Activated naive CD8-positive, alpha-beta T cell (primary cell): ENCODE data around the gene PCDHGA1.
"Not testable (repeated sequence)": the region's sequence is repeated elsewhere in the genome, so short reads cannot be mapped to it uniquely, and the experiment has no call there.

Experiments
- H3K27ac Mint-ChIP-seq: one replicate; pipeline ENCODE4 v1.8.0; 2021; ENCODE audit warnings: mixed read lengths
- H3K27me3 Mint-ChIP-seq: one replicate; pipeline ENCODE4 v1.8.0; 2021; ENCODE audit warnings: mixed read lengths
- H3K36me3 Mint-ChIP-seq: one replicate; pipeline ENCODE4 v1.8.0; 2021; ENCODE audit warnings: mixed read lengths
- H3K4me1 Mint-ChIP-seq: one replicate; pipeline ENCODE4 v1.8.0; 2021; ENCODE audit warnings: low read depth, mixed read lengths
- H3K4me3 Mint-ChIP-seq: one replicate; pipeline ENCODE4 v1.8.0; 2021; ENCODE audit warnings: mild to moderate bottlenecking, mixed read lengths
- H3K9me3 Mint-ChIP-seq: one replicate; pipeline ENCODE4 v1.8.0; 2021; ENCODE audit warnings: low read depth, mixed read lengths

The PCDHGA1 gene

DNA sequence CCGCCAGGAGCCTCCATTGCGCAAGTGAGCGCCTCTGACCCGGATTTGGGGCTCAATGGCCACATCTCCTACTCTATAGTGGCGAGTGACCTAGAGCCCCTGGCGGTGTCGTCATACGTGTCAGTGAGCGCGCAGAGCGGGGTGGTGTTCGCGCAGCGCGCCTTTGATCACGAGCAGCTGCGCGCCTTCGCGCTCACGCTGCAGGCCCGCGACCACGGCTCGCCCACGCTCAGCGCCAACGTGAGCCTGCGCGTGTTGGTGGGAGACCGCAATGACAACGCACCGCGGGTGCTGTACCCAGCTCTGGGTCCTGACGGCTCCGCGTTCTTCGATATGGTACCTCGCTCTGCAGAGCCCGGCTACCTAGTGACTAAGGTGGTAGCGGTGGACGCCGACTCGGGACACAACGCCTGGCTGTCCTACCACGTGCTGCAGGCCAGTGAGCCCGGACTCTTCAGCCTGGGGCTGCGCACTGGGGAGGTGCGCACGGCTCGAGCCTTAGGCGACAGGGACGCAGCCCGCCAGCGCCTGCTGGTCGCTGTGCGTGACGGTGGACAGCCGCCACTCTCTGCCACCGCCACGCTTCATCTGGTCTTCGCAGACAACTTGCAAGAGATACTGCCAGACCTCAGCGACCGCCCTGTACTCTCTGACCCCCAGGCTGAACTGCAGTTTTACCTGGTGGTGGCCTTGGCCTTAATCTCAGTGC is 79.4 kb downstream of the PCDHGA1 start:
- peaks cover 13% of the 10 kb centered on the region for H3K9me3 Mint-ChIP-seq
- H3K4me3 Mint-ChIP-seq, result no peak overlapping the region
- H3K4me1 Mint-ChIP-seq, result peaks cover 12% of the 10 kb centered on the region
- peaks cover 20% of the 10 kb centered on the region for H3K36me3 Mint-ChIP-seq
- H3K27ac Mint-ChIP-seq, result no peak overlapping the region
- peaks cover 55% of the 10 kb centered on the region for H3K27me3 Mint-ChIP-seq

DNA sequence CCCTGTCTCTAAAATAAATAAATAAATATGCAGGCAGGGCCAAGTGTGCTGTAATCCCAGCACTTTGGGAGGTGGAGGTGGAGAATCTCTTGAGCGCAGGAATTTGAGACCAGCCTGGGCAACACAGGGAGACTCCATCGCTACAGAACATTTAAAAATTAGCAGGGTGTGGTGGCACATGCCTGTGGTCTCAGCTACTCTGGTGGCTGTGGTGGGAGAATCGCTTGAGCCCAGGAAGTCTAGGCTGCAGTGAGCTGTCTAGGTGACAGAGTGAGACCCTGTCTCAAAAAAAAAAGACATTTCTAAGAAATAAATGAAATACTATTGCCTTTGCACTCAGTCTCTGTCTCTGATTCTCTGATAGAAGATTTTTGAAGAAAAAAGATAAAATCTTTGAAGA is 81.3 kb downstream of the PCDHGA1 start:
- no peak overlapping the region for H3K4me3 Mint-ChIP-seq
- H3K27me3 Mint-ChIP-seq, result peaks cover 51% of the 10 kb centered on the region
- peaks cover 15% of the 10 kb centered on the region for H3K4me1 Mint-ChIP-seq
- peaks cover 23% of the 10 kb centered on the region for H3K36me3 Mint-ChIP-seq
- peaks cover 13% of the 10 kb centered on the region for H3K9me3 Mint-ChIP-seq
- H3K27ac Mint-ChIP-seq, result no peak overlapping the region

DNA sequence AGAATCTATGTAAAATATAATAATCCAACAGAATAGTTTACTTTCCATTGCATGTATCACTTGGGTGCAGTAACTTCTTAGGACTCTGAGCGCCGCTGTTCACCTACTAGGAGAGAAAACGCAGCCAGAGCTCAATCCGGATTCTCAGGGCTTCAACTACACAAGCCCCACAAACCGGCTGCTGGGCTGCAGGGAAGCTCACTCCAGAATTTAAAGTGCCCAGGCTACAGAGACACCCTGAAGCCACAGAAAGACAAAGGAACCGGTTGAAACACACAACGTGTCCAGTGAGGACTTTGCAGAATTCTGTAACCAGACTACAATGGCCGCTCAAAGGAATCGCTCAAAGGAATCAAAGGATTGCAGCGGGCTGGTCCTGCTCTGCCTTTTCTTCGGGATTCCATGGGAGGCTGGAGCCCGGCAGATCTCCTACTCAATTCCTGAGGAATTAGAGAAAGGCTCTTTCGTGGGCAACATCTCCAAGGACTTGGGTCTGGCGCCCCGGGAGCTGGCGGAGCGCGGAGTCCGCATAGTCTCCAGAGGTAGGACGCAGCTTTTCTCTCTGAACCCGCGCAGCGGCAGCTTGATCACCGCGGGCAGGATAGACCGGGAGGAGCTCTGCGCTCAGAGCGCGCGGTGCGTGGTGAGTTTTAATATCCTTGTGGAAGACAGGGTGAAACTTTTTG is 82.7 kb downstream of the PCDHGA1 start, which contains the start of gene PCDHGA10:
TSS of gene PCDHGA10 (plus strand) at position 134 of the 686 bp plus-strand sequence. CDS start at position 323, 189 bp downstream.
- Mint-ChIP-seq H3K4me3 (peak within 1 kb of the TSS; percentile 89), H3K27me3 (peaks cover 50% of the 10 kb centered on the region), H3K27ac (no peak within 1 kb of the TSS), H3K4me1 (peaks cover 17% of the 10 kb centered on the region), H3K9me3 (peaks cover 13% of the 10 kb centered on the region), H3K36me3 (peaks cover 22% of the 10 kb centered on the region)

DNA sequence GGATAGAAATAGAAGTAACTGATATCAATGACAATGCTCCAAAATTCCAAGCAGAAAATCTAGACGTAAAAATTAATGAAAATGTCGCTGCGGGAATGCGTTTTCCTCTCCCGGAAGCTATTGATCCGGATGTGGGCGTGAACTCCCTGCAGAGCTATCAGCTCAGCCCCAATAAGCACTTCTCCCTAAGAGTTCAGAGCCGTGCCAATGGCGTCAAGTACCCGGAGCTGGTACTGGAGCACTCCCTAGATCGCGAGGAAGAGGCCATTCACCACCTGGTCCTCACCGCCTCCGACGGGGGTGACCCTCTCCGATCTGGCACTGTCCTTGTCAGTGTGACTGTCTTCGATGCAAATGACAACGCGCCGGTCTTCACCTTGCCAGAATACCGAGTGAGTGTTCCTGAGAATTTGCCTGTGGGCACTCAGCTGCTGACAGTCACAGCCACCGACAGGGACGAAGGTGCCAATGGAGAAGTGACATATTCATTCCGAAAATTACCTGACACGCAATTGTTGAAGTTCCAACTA is 83.3 kb downstream of the PCDHGA1 start:
- peaks cover 19% of the 10 kb centered on the region for H3K4me1 Mint-ChIP-seq
- H3K4me3 Mint-ChIP-seq, result peak overlapping the region; percentile 89
- no peak overlapping the region for H3K27ac Mint-ChIP-seq
- H3K27me3 Mint-ChIP-seq, result peaks cover 53% of the 10 kb centered on the region
- H3K9me3 Mint-ChIP-seq, result peaks cover 16% of the 10 kb centered on the region
- H3K36me3 Mint-ChIP-seq, result peaks cover 26% of the 10 kb centered on the region

DNA sequence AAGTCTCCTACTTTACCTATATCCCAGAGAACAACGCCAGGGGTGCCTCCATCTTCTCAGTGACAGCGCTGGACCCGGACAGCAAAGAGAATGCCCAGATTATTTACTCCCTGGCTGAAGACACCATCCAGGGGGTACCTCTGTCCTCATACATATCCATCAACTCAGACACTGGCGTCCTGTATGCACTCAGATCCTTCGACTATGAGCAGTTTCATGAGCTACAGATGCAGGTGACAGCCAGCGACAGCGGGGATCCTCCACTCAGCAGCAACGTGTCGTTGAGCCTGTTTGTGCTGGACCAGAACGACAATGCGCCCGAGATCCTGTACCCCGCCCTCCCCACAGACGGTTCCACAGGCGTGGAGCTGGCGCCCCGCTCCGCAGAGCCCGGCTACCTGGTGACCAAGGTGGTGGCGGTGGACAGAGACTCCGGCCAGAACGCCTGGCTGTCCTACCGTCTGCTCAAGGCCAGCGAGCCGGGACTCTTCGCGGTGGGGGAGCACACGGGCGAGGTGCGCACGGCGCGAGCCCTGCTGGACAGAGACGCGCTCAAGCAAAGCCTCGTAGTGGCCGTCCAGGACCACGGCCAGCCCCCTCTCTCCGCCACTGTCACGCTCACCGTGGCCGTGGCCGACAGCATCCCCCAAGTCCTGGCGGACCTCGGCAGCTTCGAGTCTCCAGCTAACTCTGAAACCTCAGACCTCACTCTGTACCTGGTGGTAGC is 84.4 kb downstream of the PCDHGA1 start:
- H3K4me1 Mint-ChIP-seq, result peaks cover 22% of the 10 kb centered on the region
- peak overlapping the region; percentile 89 for H3K4me3 Mint-ChIP-seq
- H3K36me3 Mint-ChIP-seq, result peaks cover 27% of the 10 kb centered on the region
- peaks cover 14% of the 10 kb centered on the region for H3K9me3 Mint-ChIP-seq
- H3K27ac Mint-ChIP-seq, result not testable (repeated sequence)
- peaks cover 49% of the 10 kb centered on the region for H3K27me3 Mint-ChIP-seq

DNA sequence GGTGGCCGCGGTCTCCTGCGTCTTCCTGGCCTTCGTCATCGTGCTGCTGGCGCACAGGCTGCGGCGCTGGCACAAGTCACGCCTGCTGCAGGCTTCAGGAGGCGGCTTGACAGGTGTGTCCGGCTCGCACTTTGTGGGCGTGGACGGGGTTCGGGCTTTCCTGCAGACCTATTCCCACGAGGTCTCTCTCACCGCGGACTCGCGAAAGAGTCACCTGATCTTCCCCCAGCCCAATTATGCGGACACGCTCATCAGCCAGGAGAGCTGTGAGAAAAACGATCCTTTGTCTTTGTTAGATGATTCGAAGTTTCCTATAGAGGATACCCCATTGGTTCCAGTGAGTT is 84.9 kb downstream of the PCDHGA1 start:
- H3K4me3 Mint-ChIP-seq, result not testable (repeated sequence)
- H3K27me3 Mint-ChIP-seq, result peaks cover 50% of the 10 kb centered on the region
- peaks cover 22% of the 10 kb centered on the region for H3K4me1 Mint-ChIP-seq

DNA sequence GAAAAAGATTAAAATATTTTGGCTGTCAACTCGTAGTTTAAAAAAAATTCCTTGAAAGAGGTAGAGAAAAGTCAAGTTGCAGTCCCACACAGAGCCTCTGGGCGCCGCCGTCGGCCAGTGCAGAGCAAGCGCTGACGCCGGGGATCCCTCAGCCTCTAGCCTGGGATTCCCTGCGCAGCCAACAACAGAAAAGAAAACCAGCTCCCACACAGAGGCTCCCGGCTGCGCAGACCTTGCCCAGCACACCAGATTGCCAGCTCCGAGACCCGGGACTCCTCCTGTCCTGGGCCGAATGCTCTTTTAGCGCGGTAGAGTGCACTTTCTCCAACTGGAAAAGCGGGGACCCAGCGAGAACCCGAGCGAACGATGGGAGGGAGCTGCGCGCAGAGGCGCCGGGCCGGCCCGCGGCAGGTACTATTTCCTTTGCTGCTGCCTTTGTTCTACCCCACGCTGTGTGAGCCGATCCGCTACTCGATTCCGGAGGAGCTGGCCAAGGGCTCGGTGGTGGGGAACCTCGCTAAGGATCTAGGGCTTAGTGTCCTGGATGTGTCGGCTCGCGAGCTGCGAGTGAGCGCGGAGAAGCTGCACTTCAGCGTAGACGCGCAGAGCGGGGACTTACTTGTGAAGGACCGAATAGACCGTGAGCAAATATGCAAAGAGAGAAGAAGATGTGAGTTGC is 87.3 kb downstream of the PCDHGA1 start, which contains the start of gene PCDHGB7:
TSS of gene PCDHGB7 (plus strand) at position 184 of the 679 bp plus-strand sequence. CDS start at position 367, 183 bp downstream.
- Mint-ChIP-seq H3K27me3 (peaks cover 55% of the 10 kb centered on the region), H3K4me3 (peak within 1 kb of the TSS; percentile 79), H3K36me3 (peaks cover 35% of the 10 kb centered on the region), H3K27ac (peak within 1 kb of the TSS; percentile 50), H3K9me3 (peaks cover 20% of the 10 kb centered on the region), H3K4me1 (peaks cover 25% of the 10 kb centered on the region)

More for the DNA sequence above, 84.9 kb downstream of the PCDHGA1 start:
- H3K27ac Mint-ChIP-seq, result not testable (repeated sequence)
- H3K9me3 Mint-ChIP-seq, result peaks cover 13% of the 10 kb centered on the region
- peaks cover 27% of the 10 kb centered on the region for H3K36me3 Mint-ChIP-seq

DNA sequence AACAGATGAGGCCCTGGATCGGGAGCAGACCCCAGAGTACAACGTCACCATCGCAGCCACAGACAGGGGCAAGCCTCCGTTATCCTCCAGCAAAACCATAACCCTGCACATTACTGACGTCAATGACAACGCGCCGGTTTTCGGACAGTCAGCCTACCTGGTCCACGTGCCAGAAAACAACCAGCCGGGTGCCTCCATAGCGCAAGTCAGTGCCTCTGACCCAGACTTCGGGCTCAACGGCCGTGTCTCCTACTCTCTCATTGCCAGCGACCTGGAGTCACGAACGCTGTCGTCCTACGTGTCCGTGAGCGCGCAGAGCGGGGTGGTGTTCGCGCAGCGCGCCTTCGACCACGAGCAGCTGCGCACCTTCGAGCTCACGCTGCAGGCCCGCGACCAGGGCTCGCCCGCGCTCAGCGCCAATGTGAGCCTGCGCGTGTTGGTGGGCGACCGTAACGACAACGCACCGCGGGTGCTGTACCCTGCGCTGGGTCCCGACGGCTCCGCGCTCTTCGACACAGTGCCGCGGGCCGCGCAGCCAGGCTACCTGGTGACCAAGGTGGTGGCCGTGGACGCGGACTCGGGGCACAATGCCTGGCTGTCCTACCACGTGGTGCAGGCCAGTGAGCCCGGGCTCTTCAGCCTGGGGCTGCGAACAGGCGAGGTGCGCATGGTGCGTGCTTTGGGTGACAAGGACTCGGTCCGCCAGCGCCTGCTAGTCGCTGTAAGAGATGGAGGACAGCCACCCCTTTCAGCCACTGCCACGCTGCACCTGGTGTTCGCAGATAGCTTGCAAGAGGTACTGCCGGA is 89.0 kb downstream of the PCDHGA1 start:
- peaks cover 23% of the 10 kb centered on the region for H3K9me3 Mint-ChIP-seq
- no peak overlapping the region for H3K27ac Mint-ChIP-seq
- peaks cover 35% of the 10 kb centered on the region for H3K36me3 Mint-ChIP-seq
- H3K4me3 Mint-ChIP-seq, result peak overlapping the region; percentile 25
- H3K27me3 Mint-ChIP-seq, result peaks cover 50% of the 10 kb centered on the region
- H3K4me1 Mint-ChIP-seq, result peaks cover 16% of the 10 kb centered on the region

DNA sequence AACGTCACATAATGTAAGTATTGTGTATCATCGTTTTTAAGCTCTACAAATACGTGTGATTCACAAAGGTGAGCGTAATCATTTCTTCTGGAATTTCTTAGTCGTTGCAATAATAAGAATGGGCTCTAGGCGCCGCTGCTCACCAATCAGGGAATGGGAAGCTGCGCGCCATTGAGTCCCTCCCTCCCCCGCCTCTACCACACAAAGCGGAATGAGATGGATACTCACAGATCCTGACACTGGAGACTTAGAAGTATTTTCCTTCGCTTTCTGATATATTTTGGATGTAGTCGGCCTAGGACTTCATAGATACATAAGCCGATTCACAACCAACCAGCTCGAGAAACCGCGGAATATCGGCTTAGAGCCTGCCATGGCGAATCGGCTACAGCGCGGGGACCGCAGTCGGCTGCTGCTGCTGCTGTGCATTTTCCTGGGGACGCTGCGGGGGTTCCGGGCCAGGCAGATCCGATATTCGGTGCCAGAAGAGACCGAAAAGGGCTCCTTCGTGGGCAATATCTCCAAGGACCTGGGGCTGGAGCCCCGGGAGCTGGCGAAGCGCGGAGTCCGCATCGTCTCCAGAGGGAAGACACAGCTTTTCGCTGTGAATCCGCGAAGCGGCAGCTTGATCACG is 90.7 kb downstream of the PCDHGA1 start, which contains the start of gene PCDHGA11:
TSS of gene PCDHGA11 (plus strand) at position 197 of the 634 bp plus-strand sequence. CDS start at position 374, 177 bp downstream.
- Mint-ChIP-seq H3K9me3 (peaks cover 20% of the 10 kb centered on the region), H3K4me1 (peaks cover 10% of the 10 kb centered on the region), H3K27me3 (peaks cover 53% of the 10 kb centered on the region), H3K27ac (peak within 1 kb of the TSS; percentile 70), H3K4me3 (peak within 1 kb of the TSS; percentile 87), H3K36me3 (peaks cover 31% of the 10 kb centered on the region)

DNA sequence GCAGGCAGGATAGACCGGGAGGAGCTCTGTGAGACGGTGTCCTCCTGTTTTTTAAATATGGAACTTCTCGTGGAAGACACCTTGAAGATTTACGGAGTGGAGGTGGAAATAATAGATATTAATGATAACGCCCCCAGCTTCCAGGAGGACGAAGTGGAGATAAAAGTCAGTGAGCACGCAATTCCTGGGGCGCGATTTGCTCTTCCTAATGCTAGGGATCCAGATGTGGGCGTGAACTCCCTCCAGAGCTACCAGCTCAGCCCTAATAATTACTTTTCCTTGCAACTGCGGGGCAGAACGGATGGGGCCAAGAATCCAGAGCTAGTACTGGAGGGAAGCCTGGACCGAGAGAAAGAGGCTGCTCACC is 91.2 kb downstream of the PCDHGA1 start:
- Mint-ChIP-seq H3K4me3 (peak overlapping the region; percentile 87), H3K4me1 (peaks cover 10% of the 10 kb centered on the region), H3K9me3 (peaks cover 20% of the 10 kb centered on the region), H3K27ac (peak overlapping the region; percentile 11), H3K27me3 (peaks cover 53% of the 10 kb centered on the region), H3K36me3 (peaks cover 29% of the 10 kb centered on the region)

DNA sequence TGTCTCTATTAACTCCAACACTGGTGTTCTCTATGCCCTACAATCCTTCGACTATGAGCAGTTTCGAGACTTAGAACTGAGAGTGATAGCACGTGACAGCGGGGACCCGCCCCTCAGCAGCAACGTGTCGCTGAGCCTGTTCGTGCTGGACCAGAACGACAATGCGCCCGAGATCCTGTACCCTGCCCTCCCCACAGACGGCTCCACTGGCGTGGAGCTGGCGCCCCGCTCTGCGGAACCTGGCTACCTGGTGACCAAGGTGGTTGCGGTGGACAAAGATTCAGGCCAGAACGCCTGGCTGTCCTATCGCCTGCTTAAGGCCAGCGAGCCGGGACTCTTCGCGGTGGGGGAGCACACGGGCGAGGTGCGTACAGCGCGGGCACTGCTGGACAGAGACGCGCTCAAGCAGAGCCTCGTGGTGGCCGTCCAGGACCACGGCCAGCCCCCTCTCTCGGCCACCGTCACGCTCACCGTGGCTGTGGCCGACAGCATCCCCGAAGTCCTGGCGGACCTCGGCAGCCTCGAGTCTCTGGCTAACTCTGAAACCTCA is 92.5 kb downstream of the PCDHGA1 start:
- peaks cover 9% of the 10 kb centered on the region for H3K4me1 Mint-ChIP-seq
- peaks cover 20% of the 10 kb centered on the region for H3K9me3 Mint-ChIP-seq
- H3K27ac Mint-ChIP-seq, result no peak overlapping the region
- H3K36me3 Mint-ChIP-seq, result peaks cover 28% of the 10 kb centered on the region
- peaks cover 53% of the 10 kb centered on the region for H3K27me3 Mint-ChIP-seq
- H3K4me3 Mint-ChIP-seq, result peak overlapping the region; percentile 23

DNA sequence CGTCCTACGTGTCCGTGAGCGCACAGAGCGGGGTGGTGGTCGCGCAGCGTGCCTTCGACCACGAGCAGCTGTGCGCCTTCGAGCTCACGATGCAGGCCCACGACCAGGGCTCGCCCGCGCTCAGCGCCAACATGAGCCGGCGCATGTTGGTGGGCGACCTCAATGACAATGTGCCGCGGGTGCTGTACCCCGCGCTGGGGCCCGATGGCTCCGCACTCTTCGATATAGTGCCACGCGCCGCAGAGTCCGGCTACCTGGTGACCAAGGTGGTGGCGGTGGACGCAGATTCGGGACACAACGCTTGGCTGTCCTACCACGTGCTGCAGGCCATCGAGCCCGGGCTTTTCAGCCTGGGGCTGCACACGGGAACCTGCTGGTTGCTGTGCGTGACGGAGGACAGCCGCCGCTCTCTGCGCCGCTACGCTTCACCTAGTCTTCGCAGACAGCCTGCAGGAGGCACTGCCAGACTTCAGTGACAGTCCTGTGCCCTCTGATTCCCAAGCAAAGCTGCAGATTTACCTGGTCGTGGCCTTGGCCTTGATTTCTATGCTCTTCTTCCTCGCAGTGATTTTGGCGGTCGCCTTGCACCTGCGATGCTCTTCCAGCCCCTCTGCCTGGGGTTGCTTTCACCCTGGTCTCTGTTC is 97.6 kb downstream of the PCDHGA1 start:
- Mint-ChIP-seq H3K36me3 (peaks cover 17% of the 10 kb centered on the region), H3K27me3 (peaks cover 50% of the 10 kb centered on the region), H3K27ac (no peak overlapping the region), H3K4me3 (no peak overlapping the region), H3K4me1 (peaks cover 10% of the 10 kb centered on the region), H3K9me3 (peaks cover 8% of the 10 kb centered on the region)
